PC-3 (cell line): ENCODE data around the gene PLCZ1. TPM values are rescaled to one million over a fixed set of nuclear protein-coding genes. Genes with fewer than 3 reads are reported as not detected.

ENCODE experiments used
- ATAC-seq: fragments of 200-7000 bp; cut with Tn5 transposase; 2 replicates; pipeline ENCODE4 v1.9.1; 2020; ENCODE audit warnings: mild to moderate bottlenecking, moderate library complexity
- BruUV-seq: library from RNA; stranded (reverse); fragments of 400-500 nt; replicated peaks from 2 replicates; lab custom pipeline; 2021; lab: Mats Ljungman, UMichigan
- CTCF ChIA-PET: fragments of 300-600 bp; sonication (Branson Sonifier 250); formaldehyde crosslinking; loops from one replicate; lab custom pipeline; 2022; ENCODE audit warnings: antibody characterized with exemption; lab: Charles Lee
- POLR2A ChIA-PET: fragments of 300-600 bp; sonication (Branson Sonifier 250); formaldehyde crosslinking; loops from one replicate; lab custom pipeline; 2022; ENCODE audit warnings: antibody characterized with exemption; ENCODE audit not compliant: unreplicated experiment; lab: Charles Lee
- DNase-seq: peaks from one replicate; pipeline ENCODE4 v3.0.0-alpha.2; 2015
- H2AFZ ChIP-seq: fragments of 300-600 bp; sonication (generic); 2 replicates; pipeline ENCODE4 v1.6.0; 2016; ENCODE audit warnings: antibody characterized with exemption, low read length
- H3F3A ChIP-seq: fragments of 300-600 bp; sonication (generic); one replicate; pipeline ENCODE4 v1.6.0; 2017; ENCODE audit warnings: antibody characterized with exemption, low read length, control low read depth, mild to moderate bottlenecking; ENCODE audit not compliant: unreplicated experiment
- H3K27ac ChIP-seq: fragments of 300-600 bp; sonication (generic); 2 replicates; pipeline ENCODE4 v1.5.1; 2016; ENCODE audit warnings: mild to moderate bottlenecking, low read length
- H3K27me3 ChIP-seq: fragments of 300-600 bp; sonication (generic); 2 replicates; pipeline ENCODE4 v1.6.1; 2016; ENCODE audit warnings: low read length, mixed read lengths
- H3K36me3 ChIP-seq: fragments of 300-600 bp; sonication (generic); 2 replicates; pipeline ENCODE4 v1.6.1; 2016; ENCODE audit warnings: low read depth, mixed run types, low read length, mixed read lengths
- H3K4me1 ChIP-seq: fragments of 300-600 bp; sonication (generic); 2 replicates; pipeline ENCODE4 v1.5.1; 2016; ENCODE audit warnings: low read length; ENCODE audit not compliant: insufficient read depth
- H3K4me2 ChIP-seq: fragments of 300-600 bp; sonication (generic); 2 replicates; pipeline ENCODE4 v1.6.0; 2016; ENCODE audit warnings: low read length
- H3K4me3 ChIP-seq: fragments of 300-600 bp; sonication (generic); 2 replicates; pipeline ENCODE4 v1.5.1; 2016; ENCODE audit warnings: mild to moderate bottlenecking, low read length, mixed read lengths
- H3K79me2 ChIP-seq: fragments of 300-600 bp; sonication (generic); 2 replicates; pipeline ENCODE4 v1.6.1; 2017; ENCODE audit warnings: low read length, mixed read lengths
- H3K9ac ChIP-seq: fragments of 300-600 bp; sonication (generic); 2 replicates; pipeline ENCODE4 v1.6.0; 2016; ENCODE audit warnings: mild to moderate bottlenecking, low read length
- H3K9me2 ChIP-seq: fragments of 300-600 bp; sonication (generic); replicated peaks from 2 replicates; pipeline ENCODE4 v1.6.1; 2016; ENCODE audit warnings: mixed run types, low read length, mixed read lengths
- H3K9me3 ChIP-seq: fragments of 300-600 bp; sonication (generic); 2 replicates; pipeline ENCODE4 v1.6.1; 2016; ENCODE audit warnings: low read length, mixed read lengths
- H4K20me1 ChIP-seq: fragments of 300-600 bp; sonication (generic); 2 replicates; pipeline ENCODE4 v1.6.1; 2016; ENCODE audit warnings: low read length, mixed read lengths
- CTCF ChIP-seq: fragments of 300-600 bp; sonication (generic); conservative IDR thresholded peaks from 2 replicates; pipeline ENCODE4 v1.5.1; 2017; ENCODE audit warnings: antibody characterized with exemption, low read depth, mild to moderate bottlenecking, low read length
- EZH2 ChIP-seq: fragments of 300-600 bp; sonication (generic); IDR thresholded peaks from one replicate; pipeline ENCODE4 v1.6.1; 2017; ENCODE audit warnings: antibody characterized with exemption, mild to moderate bottlenecking, low read length; ENCODE audit not compliant: unreplicated experiment
- EZH2phosphoT487 ChIP-seq: fragments of 300-600 bp; sonication (generic); IDR thresholded peaks from 2 replicates; pipeline ENCODE4 v1.6.1; 2018; ENCODE audit warnings: mild to moderate bottlenecking, antibody characterized with exemption, low read length, borderline replicate concordance
- intact Hi-C: fragments of 100-400 bp; cut with micrococcal nuclease; formaldehyde crosslinking; loops from 2 replicates; pipeline ENCODE4 v1.9.0; 2023
- total RNA-seq: library from RNA; depleted of rRNA; stranded (reverse); fragments of >200 nt; gene quantifications from 2 replicates; pipeline ENCODE4 v1.2.3, GENCODE V29; 2014

The PLCZ1 gene
- total RNA-seq, 1 experiment from 2014 or later = not detected

GRCh38 chr12:18683327-18684013 is 54.3 kb downstream of the PLCZ1 start:
- peak; percentile 45 for DNase-seq
- CTCF ChIA-PET = no interaction called here
- BruUV-seq = no TSS peak

GRCh38 chr12:18681818-18682217 is 56.0 kb downstream of the PLCZ1 start:
- no peak overlapping the region for H2AFZ ChIP-seq
- TF ChIP-seq CTCF (no peak), EZH2 (no peak), EZH2phosphoT487 (no peak)
- no peaks in the 10 kb centered on the region for H3K36me3 ChIP-seq
- no peaks in the 10 kb centered on the region for H3K9me2 ChIP-seq
- DNase-seq = no peak
- H3K9me3 ChIP-seq = no peaks in the 10 kb centered on the region
- ATAC-seq = no peak
- no peaks in the 10 kb centered on the region for H3K27me3 ChIP-seq
- H3K4me2 ChIP-seq = no peak overlapping the region
- H3K79me2 ChIP-seq = no peaks in the 10 kb centered on the region
- no peak overlapping the region for H3K4me3 ChIP-seq
- H3K4me1 ChIP-seq = 0 out of 2 replicates have a peak, but pooled peaks cover 4% of the 10 kb centered on the region
- BruUV-seq = no TSS peak
- POLR2A ChIA-PET = no interaction called here
- H3K27ac ChIP-seq = no peak overlapping the region
- no peak overlapping the region for H3K9ac ChIP-seq
- no peaks in the 10 kb centered on the region for H4K20me1 ChIP-seq
- CTCF ChIA-PET = no interaction called here
- intact Hi-C loops = no loop called here
- H3F3A ChIP-seq = no peaks in the 10 kb centered on the region

More at GRCh38 chr12:18683327-18684013, 54.3 kb downstream of the PLCZ1 start:
- Histone ChIP-seq H4K20me1 (no peaks in the 10 kb centered on the region), H3K9ac (no peak overlapping the region), H3K4me1 (0 out of 2 replicates have a peak, but pooled peaks cover 4% of the 10 kb centered on the region), H3F3A (no peaks in the 10 kb centered on the region), H3K27me3 (no peaks in the 10 kb centered on the region), H3K4me2 (no peak overlapping the region), H3K9me3 (no peaks in the 10 kb centered on the region), H3K9me2 (no peaks in the 10 kb centered on the region), H3K4me3 (no peak overlapping the region), H2AFZ (no peak overlapping the region), H3K79me2 (no peaks in the 10 kb centered on the region), H3K27ac (no peak overlapping the region), H3K36me3 (no peaks in the 10 kb centered on the region)
- peak; percentile 43 for ATAC-seq
- no peak for TF ChIP-seq EZH2
- no peak for TF ChIP-seq CTCF
- no peak for TF ChIP-seq EZH2phosphoT487
- intact Hi-C loops = no loop called here
- POLR2A ChIA-PET = no interaction called here

- ATAC-seq (no peak), DNase-seq (no peak)
- H3K79me2 ChIP-seq = no peaks in the 10 kb centered on the region
- no peaks in the 10 kb centered on the region for H3K9me3 ChIP-seq
- H3K4me2 ChIP-seq = no peak overlapping the region
- no TSS peak for BruUV-seq
- TF ChIP-seq EZH2phosphoT487 = no peak
- TF ChIP-seq EZH2 = no peak
- no peak for TF ChIP-seq CTCF
- no peak overlapping the region for H3K27ac ChIP-seq
- H4K20me1 ChIP-seq = no peaks in the 10 kb centered on the region
- H3F3A ChIP-seq = no peaks in the 10 kb centered on the region
- intact Hi-C loops = no loop called here
- H3K36me3 ChIP-seq = no peaks in the 10 kb centered on the region
- H3K9ac ChIP-seq = no peak overlapping the region
- CTCF ChIA-PET = no interaction called here
- H3K27me3 ChIP-seq = no peaks in the 10 kb centered on the region
- no peaks in the 10 kb centered on the region for H3K9me2 ChIP-seq
- no peak overlapping the region for H2AFZ ChIP-seq
- H3K4me1 ChIP-seq = no peaks in the 10 kb centered on the region
- H3K4me3 ChIP-seq = no peak overlapping the region
- POLR2A ChIA-PET = no interaction called here
Observed at GRCh38 chr12:18676996-18677588, 60.7 kb downstream of the PLCZ1 start.
